ENCODE measurements around the gene ZGLP1.

Gene ZGLP1

DNA sequence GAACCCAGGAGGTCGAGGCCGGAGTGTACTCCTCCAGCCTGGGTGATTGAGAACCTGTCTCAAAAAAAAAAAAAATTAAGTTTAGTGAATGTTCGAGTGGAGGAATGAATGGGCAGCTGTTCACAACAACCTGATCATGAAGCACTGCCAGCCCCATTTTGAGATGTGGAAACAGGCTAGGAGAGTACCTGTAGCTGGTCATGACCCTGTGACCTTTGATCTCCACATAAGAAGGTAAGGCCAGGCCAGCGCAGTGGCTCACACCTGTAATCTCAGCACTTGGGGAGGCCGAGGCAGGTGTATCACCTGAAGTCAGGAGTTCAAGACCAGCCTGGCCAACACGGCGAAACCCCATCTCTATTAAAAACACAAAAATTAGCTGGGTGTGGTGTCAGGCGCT, 16.1 kb upstream of the ZGLP1 start:
- no peak overlapping the region for H3K27ac ChIP-seq (ENCODE audit: low read length)
- peaks cover 56% of the 10 kb centered on the region for H3K36me3 ChIP-seq (ENCODE audit: control insufficient read depth, insufficient read depth, low read length)
- no peak for DNase-seq (ENCODE audit: low read depth, low spot score)
- no peak overlapping the region for H3K4me3 ChIP-seq (ENCODE audit: low read length)
- no CpG with 5 or more reads among the region's 8 CpGs for WGBS (ENCODE audit: insufficient coverage, insufficient read length)
- no peaks in the 10 kb centered on the region for H3K4me1 ChIP-seq (ENCODE audit: control insufficient read depth, insufficient read depth, low read length)
- H3K27me3 ChIP-seq (ENCODE audit: control insufficient read depth, insufficient read depth, low read length), result no peaks in the 10 kb centered on the region
- no peaks in the 10 kb centered on the region for H3K9me3 ChIP-seq (ENCODE audit: control insufficient read depth, insufficient read depth, low read length)

DNA sequence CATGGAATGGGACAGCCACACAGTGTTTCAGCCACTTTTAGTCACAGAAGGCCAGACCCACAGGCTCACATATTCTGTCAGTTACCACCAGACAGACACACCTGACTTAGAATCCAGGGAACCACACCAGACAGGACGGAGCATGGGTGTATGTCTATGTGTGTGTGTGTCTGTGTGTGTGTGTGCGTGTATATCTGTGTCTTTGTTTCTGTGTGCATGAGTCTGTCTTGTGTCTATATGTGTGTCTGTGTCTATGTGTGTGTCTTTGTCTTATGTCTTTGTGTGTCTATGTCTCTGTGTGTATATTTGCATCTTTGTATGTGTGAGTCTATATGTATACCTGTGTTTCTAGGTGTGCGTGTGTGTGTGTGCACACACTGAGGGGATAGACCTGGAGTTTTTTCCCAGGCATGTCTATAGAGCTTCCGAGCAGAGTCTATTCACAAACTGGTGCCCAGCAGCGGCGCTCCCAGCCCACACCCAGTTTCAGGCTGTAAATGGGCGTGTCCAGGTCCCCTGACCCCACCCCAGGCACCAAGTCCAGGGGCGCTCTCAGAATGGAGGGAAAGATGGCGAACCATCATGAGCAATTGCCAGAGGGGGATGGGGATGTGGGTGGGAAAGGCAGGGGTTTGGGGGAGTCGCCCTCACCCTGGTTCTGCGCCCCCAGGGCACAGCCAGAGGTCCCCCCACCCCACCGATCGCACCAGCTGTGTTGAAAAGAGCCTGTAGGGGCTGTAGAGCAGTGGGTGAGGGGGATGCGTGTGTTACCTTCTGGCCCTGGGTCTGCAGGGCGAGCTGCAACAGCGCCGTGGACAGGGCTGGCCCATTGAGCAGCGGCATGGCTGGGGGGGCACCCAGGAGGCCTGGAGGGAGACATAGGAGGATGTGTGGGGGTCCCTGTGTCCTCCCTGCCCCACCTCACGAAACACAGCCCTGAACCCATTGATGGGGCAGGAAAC, 12.5 kb upstream of the ZGLP1 start:
- no peak for DNase-seq (ENCODE audit: low read depth, low spot score)
- Histone ChIP-seq H3K36me3 (ENCODE audit: control insufficient read depth, insufficient read depth, low read length) (peaks cover 38% of the 10 kb centered on the region), H3K9me3 (ENCODE audit: control insufficient read depth, insufficient read depth, low read length) (no peaks in the 10 kb centered on the region), H3K4me3 (ENCODE audit: low read length) (no peak overlapping the region), H3K27ac (ENCODE audit: low read length) (no peak overlapping the region), H3K4me1 (ENCODE audit: control insufficient read depth, insufficient read depth, low read length) (no peaks in the 10 kb centered on the region), H3K27me3 (ENCODE audit: control insufficient read depth, insufficient read depth, low read length) (no peaks in the 10 kb centered on the region)
- no CpG with 5 or more reads among the region's 19 CpGs for WGBS (ENCODE audit: insufficient coverage, insufficient read length)

GRCh38 chr19:10321417-10321797, 11.8 kb upstream of the ZGLP1 start:
- WGBS (ENCODE audit: insufficient coverage, insufficient read length), result no CpG with 5 or more reads among the region's 11 CpGs
- H3K27ac ChIP-seq (ENCODE audit: low read length), result no peak overlapping the region
- H3K4me1 ChIP-seq (ENCODE audit: control insufficient read depth, insufficient read depth, low read length), result no peaks in the 10 kb centered on the region
- DNase-seq (ENCODE audit: low read depth, low spot score), result no peak
- H3K4me3 ChIP-seq (ENCODE audit: low read length), result no peak overlapping the region
- no peaks in the 10 kb centered on the region for H3K9me3 ChIP-seq (ENCODE audit: control insufficient read depth, insufficient read depth, low read length)
- peaks cover 35% of the 10 kb centered on the region for H3K36me3 ChIP-seq (ENCODE audit: control insufficient read depth, insufficient read depth, low read length)
- H3K27me3 ChIP-seq (ENCODE audit: control insufficient read depth, insufficient read depth, low read length), result no peaks in the 10 kb centered on the region

GRCh38 chr19:10320602-10321416, 11.2 kb upstream of the ZGLP1 start:
- Histone ChIP-seq H3K9me3 (ENCODE audit: control insufficient read depth, insufficient read depth, low read length) (no peaks in the 10 kb centered on the region), H3K27ac (ENCODE audit: low read length) (no peak overlapping the region), H3K27me3 (ENCODE audit: control insufficient read depth, insufficient read depth, low read length) (no peaks in the 10 kb centered on the region), H3K36me3 (ENCODE audit: control insufficient read depth, insufficient read depth, low read length) (peaks cover 35% of the 10 kb centered on the region), H3K4me3 (ENCODE audit: low read length) (no peak overlapping the region), H3K4me1 (ENCODE audit: control insufficient read depth, insufficient read depth, low read length) (0 out of 2 replicates have a peak, but pooled peaks cover 3% of the 10 kb centered on the region)
- WGBS (ENCODE audit: insufficient coverage, insufficient read length), result no CpG with 5 or more reads among the region's 32 CpGs
- DNase-seq (ENCODE audit: low read depth, low spot score), result no peak

DNA sequence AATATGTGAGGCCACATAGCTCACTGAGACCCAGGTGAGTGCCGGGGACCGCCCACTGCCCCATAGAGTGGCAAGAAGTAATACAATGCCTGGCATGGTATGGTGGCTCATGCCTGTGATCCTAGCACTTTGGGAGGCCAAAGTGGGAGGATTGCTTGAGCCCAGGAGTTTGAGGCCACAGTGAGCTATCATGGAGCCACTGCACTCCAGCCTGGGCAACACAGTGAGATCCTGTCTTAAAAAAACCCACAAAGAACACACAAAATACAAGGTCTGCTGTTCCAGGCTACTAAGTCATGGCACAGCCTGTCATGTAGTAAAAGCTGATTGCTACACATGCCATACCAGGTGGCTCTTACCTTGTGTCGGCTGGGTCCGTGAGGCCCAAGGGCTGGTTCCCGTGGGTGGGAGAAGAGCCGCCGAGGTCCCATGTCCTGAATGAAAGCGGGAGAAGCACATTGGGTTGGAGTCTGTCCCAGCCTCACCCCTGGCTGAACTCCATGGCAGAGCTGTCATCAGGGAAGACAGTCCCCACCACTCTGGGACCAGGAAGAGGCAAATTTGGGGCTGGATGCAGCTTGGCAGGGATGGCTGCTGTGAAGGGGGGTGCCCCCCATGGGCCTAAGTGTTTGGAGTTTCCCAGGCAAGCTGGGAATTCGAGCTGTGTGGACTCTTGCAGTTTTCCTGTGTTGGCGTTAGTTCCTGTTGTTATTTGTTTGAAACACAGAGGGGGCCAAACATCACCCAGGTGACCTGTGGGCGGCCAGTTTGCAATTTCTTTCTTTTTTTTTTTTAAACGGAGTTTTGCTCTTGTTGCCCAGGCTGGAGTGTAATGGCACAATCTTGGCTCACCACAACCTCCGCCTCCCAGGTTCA, 9.4 kb upstream of the ZGLP1 start:
- H3K4me3 ChIP-seq (ENCODE audit: low read length), result no peak overlapping the region
- H3K36me3 ChIP-seq (ENCODE audit: control insufficient read depth, insufficient read depth, low read length), result peaks cover 35% of the 10 kb centered on the region
- no CpG with 5 or more reads among the region's 13 CpGs for WGBS (ENCODE audit: insufficient coverage, insufficient read length)
- no peak for DNase-seq (ENCODE audit: low read depth, low spot score)
- H3K27ac ChIP-seq (ENCODE audit: low read length), result no peak overlapping the region
- H3K4me1 ChIP-seq (ENCODE audit: control insufficient read depth, insufficient read depth, low read length), result 0 out of 2 replicates have a peak, but pooled peaks cover 3% of the 10 kb centered on the region
- no peaks in the 10 kb centered on the region for H3K27me3 ChIP-seq (ENCODE audit: control insufficient read depth, insufficient read depth, low read length)
- no peaks in the 10 kb centered on the region for H3K9me3 ChIP-seq (ENCODE audit: control insufficient read depth, insufficient read depth, low read length)

DNA sequence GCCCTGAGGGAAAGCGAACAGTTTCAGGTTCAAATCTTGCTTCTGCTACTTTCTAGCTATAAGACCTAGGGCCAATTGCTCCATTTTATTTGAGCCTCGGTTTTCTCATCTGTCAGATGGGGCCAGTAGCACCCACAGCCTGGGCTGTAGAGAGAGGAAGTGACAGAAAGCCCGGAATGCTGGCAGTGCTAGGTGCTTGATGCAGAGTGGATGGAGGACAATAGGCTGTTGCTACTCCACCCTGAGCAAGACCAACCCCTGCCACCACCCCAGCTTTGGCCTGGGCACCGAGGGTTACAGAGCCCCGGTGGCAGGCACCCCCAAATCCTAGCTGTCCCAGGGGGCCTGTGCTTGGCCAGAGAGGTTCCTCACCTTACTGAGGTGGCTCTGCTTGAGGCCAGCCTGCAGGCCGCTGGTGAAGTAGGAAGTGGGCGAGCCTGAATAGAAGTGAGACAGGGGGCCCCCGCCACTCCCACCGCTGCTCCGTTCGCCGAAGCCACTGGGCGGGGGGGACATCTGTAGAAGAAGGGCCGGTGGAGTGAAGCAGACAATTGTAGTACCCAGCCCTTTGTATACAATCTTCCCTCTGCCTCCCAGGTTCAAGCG, 8.3 kb upstream of the ZGLP1 start:
- no peaks in the 10 kb centered on the region for H3K27me3 ChIP-seq (ENCODE audit: control insufficient read depth, insufficient read depth, low read length)
- 0 out of 2 replicates have a peak, but pooled peaks cover 3% of the 10 kb centered on the region for H3K4me1 ChIP-seq (ENCODE audit: control insufficient read depth, insufficient read depth, low read length)
- DNase-seq (ENCODE audit: low read depth, low spot score), result no peak
- H3K36me3 ChIP-seq (ENCODE audit: control insufficient read depth, insufficient read depth, low read length), result peaks cover 27% of the 10 kb centered on the region
- H3K27ac ChIP-seq (ENCODE audit: low read length), result no peak overlapping the region
- no CpG with 5 or more reads among the region's 15 CpGs for WGBS (ENCODE audit: insufficient coverage, insufficient read length)
- H3K9me3 ChIP-seq (ENCODE audit: control insufficient read depth, insufficient read depth, low read length), result no peaks in the 10 kb centered on the region
- no peak overlapping the region for H3K4me3 ChIP-seq (ENCODE audit: low read length)

- Histone ChIP-seq H3K36me3 (ENCODE audit: control insufficient read depth, insufficient read depth, low read length) (peaks cover 20% of the 10 kb centered on the region), H3K27ac (ENCODE audit: low read length) (no peak overlapping the region), H3K27me3 (ENCODE audit: control insufficient read depth, insufficient read depth, low read length) (no peaks in the 10 kb centered on the region), H3K4me3 (ENCODE audit: low read length) (no peak overlapping the region), H3K9me3 (ENCODE audit: control insufficient read depth, insufficient read depth, low read length) (no peaks in the 10 kb centered on the region), H3K4me1 (ENCODE audit: control insufficient read depth, insufficient read depth, low read length) (0 out of 2 replicates have a peak, but pooled peaks cover 3% of the 10 kb centered on the region)
- no peak for DNase-seq (ENCODE audit: low read depth, low spot score)
- no CpG with 5 or more reads among the region's 29 CpGs for WGBS (ENCODE audit: insufficient coverage, insufficient read length)
Observed at GRCh38 chr19:10317045-10317856, 7.6 kb upstream of the ZGLP1 start.

GRCh38 chr19:10316229-10317044, 6.8 kb upstream of the ZGLP1 start:
- no peaks in the 10 kb centered on the region for H3K9me3 ChIP-seq (ENCODE audit: control insufficient read depth, insufficient read depth, low read length)
- H3K36me3 ChIP-seq (ENCODE audit: control insufficient read depth, insufficient read depth, low read length), result peaks cover 12% of the 10 kb centered on the region; the same call in 1 of the 2 replicates
- no peak overlapping the region; the same call in 1 of the 2 replicates for H3K4me3 ChIP-seq (ENCODE audit: low read length)
- H3K27ac ChIP-seq (ENCODE audit: low read length), result no peak overlapping the region
- DNase-seq (ENCODE audit: low read depth, low spot score), result no peak
- whole genome bisulfite sequencing (ENCODE audit: insufficient coverage, insufficient read length), result no CpG with 5 or more reads among the region's 19 CpGs
- 0 out of 2 replicates have a peak, but pooled peaks cover 3% of the 10 kb centered on the region for H3K4me1 ChIP-seq (ENCODE audit: control insufficient read depth, insufficient read depth, low read length)
- H3K27me3 ChIP-seq (ENCODE audit: control insufficient read depth, insufficient read depth, low read length), result no peaks in the 10 kb centered on the region
